Endothelial cell of umbilical vein (primary cell): ENCODE results near the gene INTU.

Experiments used
- EZH2 ChIP-seq: IDR thresholded peaks from 2 replicates; pipeline ENCODE4 v1.6.1; 2012; ENCODE audit warnings: borderline replicate concordance, low read depth, mild to moderate bottlenecking, moderate library complexity, low read length, inconsistent platforms; ENCODE audit not compliant: severe bottlenecking
- FOS ChIP-seq: IDR thresholded peaks from 2 replicates; pipeline ENCODE4 v1.6.1; 2011; ENCODE audit warnings: mild to moderate bottlenecking, low read length, moderate library complexity, borderline replicate concordance; ENCODE audit not compliant: insufficient read depth
- GATA2 ChIP-seq: IDR thresholded peaks from 2 replicates; pipeline ENCODE4 v1.7.0; 2011; ENCODE audit warnings: low read depth, mild to moderate bottlenecking, moderate library complexity, mixed read lengths, low read length; ENCODE audit not compliant: insufficient read length, insufficient read depth
- JUN ChIP-seq: IDR thresholded peaks from 2 replicates; pipeline ENCODE4 v1.6.1; 2011; ENCODE audit warnings: borderline replicate concordance, low read depth; ENCODE audit not compliant: insufficient read length, insufficient read depth
- MYC ChIP-seq: IDR thresholded peaks from one replicate; pipeline ENCODE4 v1.6.1; 2011; ENCODE audit warnings: mild to moderate bottlenecking, low read depth, low read length
- POLR2A ChIP-seq: IDR thresholded peaks from 2 replicates; pipeline ENCODE4 v1.6.1; 2012; ENCODE audit warnings: low read depth, mild to moderate bottlenecking, control low read depth, low read length
- POLR2AphosphoS5 ChIP-seq: IDR thresholded peaks from 2 replicates; pipeline ENCODE4 v1.6.1; 2012; ENCODE audit warnings: low read depth, mild to moderate bottlenecking, control low read depth, low read length, moderate library complexity; ENCODE audit not compliant: insufficient read depth
- TF ChIP-seq, protein P1 (sequence below), 2 donors: IDR thresholded peaks; 1 replicate in 1 of 2; 2 replicates in 1 of 2; pipeline ENCODE4 v1.5.1; 2011; ENCODE audit warnings: low read length in 2 of 2, mild to moderate bottlenecking in 2 of 2, moderate library complexity in 2 of 2, control low read depth in 1 of 2, inconsistent platforms in 1 of 2, low read depth in 1 of 2; ENCODE audit not compliant: insufficient read depth in 1 of 2; ENCODE audit errors: extremely low read depth in 1 of 2
- TF ChIP-seq, protein P2 (sequence below): IDR thresholded peaks from 2 replicates; pipeline ENCODE4 v1.6.1; 2011; ENCODE audit not compliant: insufficient read depth, insufficient read length

- TF ChIP-seq, protein P1, sequence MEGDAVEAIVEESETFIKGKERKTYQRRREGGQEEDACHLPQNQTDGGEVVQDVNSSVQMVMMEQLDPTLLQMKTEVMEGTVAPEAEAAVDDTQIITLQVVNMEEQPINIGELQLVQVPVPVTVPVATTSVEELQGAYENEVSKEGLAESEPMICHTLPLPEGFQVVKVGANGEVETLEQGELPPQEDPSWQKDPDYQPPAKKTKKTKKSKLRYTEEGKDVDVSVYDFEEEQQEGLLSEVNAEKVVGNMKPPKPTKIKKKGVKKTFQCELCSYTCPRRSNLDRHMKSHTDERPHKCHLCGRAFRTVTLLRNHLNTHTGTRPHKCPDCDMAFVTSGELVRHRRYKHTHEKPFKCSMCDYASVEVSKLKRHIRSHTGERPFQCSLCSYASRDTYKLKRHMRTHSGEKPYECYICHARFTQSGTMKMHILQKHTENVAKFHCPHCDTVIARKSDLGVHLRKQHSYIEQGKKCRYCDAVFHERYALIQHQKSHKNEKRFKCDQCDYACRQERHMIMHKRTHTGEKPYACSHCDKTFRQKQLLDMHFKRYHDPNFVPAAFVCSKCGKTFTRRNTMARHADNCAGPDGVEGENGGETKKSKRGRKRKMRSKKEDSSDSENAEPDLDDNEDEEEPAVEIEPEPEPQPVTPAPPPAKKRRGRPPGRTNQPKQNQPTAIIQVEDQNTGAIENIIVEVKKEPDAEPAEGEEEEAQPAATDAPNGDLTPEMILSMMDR (IDR thresholded peaks at IDR 0.05; ENCODE audit: extremely low read depth in 1 of 2, insufficient read depth in 1 of 2, low read depth in 1 of 2, low read length in 2 of 2), result no peak
- TF ChIP-seq POLR2A (no peak), EZH2 (no peak), MYC (no peak), POLR2AphosphoS5 (no peak), FOS (peak; percentile 16), JUN (peak; percentile 6), GATA2 (no peak)
- TF ChIP-seq, protein P2, sequence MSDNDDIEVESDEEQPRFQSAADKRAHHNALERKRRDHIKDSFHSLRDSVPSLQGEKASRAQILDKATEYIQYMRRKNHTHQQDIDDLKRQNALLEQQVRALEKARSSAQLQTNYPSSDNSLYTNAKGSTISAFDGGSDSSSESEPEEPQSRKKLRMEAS, result no peak
Observed at GRCh38 chr4:127660284-127660885, 27.6 kb downstream of the INTU start.
